ENCODE measurements around the gene CHIC2.

DNA sequence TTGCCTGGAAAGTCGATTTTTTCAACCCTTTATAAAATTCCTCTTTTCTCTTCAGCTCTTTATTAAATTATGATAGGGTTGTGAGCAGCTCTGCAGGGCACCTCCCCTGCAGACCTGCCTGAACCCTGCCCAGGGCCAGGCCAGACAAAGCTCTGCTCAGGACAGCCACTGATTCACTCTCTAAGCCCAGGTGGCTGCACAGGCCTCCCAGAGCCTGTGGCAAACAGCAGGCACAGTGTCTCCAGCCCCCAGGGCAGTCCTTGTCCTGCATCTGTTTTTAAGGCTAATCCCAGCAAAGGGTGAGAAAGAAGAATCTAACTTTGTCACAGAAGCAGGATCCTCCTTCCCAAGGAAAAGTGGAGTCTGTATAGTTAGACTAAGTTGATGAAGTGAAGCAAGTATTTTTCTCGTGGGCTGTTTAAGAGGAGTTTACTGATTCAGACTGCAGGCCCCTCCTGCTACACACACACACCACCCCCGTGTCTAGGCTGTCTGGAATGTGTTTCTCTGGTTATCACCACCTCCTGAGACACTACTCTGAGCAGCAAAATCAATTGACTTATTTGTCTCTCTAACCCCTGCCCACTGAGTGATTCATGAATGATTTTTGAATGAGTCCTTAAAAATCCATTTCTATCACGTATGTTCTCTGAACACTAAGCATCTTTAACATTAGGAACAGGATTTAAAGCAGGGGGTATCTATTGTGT lies 101.7 kb downstream of the CHIC2 start:
- TF ChIP-seq CTCF (optimal IDR thresholded peaks at IDR 0.05 in 1 of 3, IDR thresholded peaks at IDR 0.05 in 1 of 3, conservative IDR thresholded peaks at IDR 0.05 in 1 of 3; ENCODE audit: extremely low read depth in 1 of 3, insufficient read depth in 2 of 3, low read length in 3 of 3) (no peak), EZH2 (IDR thresholded peaks at IDR 0.05; ENCODE audit: low read length) (no peak)
